GM04504 (cell line): Measurements from ENCODE around the gene CCDC91.

ENCODE experiments used
- DNase-seq: peaks from one replicate; pipeline ENCODE4 v3.0.0-alpha.2; 2012; ENCODE audit warnings: low read depth

The CCDC91 gene

GRCh38 chr12:28536088-28536487, 345.8 kb downstream of the CCDC91 start:
- DNase-seq, result peak; percentile 47

GRCh38 chr12:28537474-28537873, 347.2 kb downstream of the CCDC91 start:
- no peak for DNase-seq

GRCh38 chr12:28539691-28540323, 349.6 kb downstream of the CCDC91 start:
- DNase-seq, result no peak

- DNase-seq, result no peak
Measured at GRCh38 chr12:28540324-28540714, 350.1 kb downstream of the CCDC91 start.

DNA sequence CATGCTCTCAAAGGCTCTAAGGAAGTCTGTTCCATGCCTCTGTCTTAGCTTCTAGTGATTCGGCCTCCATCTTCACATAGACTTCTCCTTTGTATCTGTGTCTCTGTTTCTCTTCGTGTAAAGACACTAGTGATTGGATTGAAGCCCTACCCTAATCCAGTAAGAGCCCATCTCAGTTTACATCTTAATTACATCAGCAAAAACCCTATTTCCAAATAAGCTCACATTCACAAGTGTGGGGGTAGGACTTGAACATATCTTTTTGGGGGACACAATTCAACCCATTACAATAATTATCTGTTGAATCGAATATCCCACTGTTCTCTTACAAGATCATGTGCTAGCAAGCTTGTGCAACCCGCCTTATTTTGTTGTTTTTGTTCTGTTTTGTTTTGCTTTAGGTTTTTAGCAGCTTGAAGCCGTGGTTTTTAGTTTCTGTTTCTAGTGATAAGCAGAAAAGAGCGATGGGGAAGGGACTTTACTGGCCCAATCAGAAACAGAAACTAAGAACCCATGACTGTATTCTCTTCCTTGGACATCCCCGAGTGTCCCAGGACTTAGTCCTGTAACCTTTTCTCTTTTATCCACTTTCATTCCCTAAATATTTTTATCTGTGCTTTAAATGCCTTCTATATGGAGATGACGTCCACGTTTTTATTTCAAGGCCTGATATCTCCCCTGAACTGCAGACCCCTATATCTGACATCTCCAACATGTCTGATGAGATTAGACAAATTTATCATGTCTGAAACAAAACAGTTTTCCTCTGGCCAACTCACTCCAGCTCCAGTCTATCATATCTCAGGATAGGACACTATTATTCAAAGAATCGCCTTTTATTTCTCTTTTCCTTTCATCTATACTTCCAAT, 353.0 kb downstream of the CCDC91 start:
- no peak for DNase-seq

DNA sequence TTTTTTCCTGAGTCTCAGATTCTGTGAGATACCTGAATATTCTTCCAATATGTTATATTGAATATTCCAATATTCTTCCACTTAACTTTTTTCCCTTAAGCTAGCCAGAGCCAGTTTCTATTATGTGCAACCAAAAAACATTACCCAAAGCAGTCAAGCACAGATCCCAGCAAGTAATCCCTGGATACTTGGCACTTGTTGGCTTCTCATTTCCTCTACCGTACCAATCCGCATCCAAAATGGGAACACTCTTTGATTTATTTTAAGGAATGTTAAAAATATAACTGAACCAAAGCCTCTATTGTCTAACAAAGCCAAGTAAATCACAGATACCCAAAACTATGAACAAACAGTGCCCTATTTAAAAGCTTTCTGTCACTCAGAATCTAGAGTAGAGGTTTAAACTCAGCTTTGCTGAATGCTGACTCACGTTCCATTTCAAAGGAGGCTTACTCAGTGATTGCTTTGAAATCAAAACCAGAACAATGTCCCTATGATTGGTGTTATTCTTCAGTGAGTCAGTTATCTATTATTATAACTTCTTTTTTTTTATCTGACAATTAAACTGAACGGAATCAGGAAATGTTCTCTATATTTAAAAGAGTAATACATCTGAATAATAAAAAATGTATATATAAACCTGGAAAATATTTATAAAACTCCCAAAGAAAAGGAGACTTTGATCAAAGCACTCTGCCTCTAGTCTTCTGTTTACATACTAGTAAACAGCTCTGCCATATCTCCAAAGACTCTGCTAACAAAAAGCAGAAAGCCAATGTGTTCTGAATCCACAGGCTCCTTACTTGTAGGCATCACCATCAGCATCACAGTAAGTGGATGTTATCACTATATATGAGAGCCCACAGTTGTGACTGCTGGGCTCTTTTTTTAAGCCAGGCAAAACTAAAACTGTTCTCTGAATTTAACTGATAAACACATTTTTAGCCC, 360.8 kb downstream of the CCDC91 start:
- no peak for DNase-seq

GRCh38 chr12:28552251-28552970, 362.2 kb downstream of the CCDC91 start:
- DNase-seq, result no peak

- DNase-seq, result no peak
Measured at GRCh38 chr12:28555748-28556147, 365.5 kb downstream of the CCDC91 start.

DNA sequence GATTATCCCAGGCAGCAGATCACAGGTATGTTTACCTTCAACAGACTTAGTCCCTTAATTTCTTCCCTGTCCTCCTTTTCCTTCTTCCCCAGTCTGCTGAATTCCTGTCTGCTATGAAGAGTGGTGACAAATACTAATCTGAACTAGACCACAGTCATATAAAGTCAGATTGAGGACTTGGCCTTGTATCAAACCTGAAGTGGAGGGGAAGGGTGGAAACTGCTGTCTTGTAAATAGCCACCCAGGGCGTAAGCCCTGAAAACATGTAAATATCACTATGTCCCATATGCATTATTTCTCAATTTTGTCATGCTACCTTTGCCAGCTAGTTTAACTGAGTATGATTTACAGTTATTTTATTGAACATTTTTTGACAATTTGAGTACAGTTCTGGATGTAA, 368.0 kb downstream of the CCDC91 start:
- DNase-seq, result no peak

DNA sequence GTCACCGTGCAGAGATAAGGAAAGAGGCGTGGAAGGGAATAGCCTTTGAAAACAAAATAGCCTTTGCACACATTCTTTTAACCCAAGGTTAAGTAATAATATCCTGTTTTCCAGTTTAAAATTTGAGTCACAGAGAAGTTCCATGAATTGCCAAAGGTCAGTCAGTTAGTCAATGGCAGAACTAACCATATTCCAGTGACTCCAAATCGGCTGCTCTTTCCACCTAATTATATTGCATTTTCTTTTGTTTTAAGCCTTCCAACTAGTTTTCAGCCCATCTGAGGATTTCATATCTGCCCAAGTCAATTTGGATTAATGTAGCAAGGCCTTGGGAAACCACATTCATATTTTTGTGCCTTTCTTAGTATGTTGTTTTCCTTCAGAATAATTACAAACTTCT, 373.0 kb downstream of the CCDC91 start:
- DNase-seq, result no peak

- peak; percentile 87 for DNase-seq
Measured at GRCh38 chr12:28563936-28564335, 373.7 kb downstream of the CCDC91 start.

- peak; percentile 84 for DNase-seq
Measured at GRCh38 chr12:28568118-28568517, 377.9 kb downstream of the CCDC91 start.

DNA sequence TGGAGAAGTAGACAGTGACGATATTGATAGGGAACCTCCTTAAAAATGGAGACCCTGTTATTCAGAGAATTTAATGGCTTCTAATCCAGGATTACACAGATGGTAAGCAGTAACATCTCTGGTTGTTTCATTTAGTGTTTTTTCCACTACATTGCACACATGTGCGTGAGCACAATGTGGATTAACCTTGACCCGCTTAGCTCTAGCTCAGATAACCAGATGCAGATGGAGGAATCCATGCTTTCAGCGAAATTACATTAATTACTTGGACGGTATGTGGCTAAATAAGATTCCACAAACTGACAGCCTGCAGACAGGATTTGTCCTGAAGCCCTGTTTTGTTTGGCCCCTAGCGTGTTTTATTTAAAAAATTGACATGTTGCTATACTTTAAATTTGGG, 378.4 kb downstream of the CCDC91 start:
- DNase-seq, result no peak

DNA sequence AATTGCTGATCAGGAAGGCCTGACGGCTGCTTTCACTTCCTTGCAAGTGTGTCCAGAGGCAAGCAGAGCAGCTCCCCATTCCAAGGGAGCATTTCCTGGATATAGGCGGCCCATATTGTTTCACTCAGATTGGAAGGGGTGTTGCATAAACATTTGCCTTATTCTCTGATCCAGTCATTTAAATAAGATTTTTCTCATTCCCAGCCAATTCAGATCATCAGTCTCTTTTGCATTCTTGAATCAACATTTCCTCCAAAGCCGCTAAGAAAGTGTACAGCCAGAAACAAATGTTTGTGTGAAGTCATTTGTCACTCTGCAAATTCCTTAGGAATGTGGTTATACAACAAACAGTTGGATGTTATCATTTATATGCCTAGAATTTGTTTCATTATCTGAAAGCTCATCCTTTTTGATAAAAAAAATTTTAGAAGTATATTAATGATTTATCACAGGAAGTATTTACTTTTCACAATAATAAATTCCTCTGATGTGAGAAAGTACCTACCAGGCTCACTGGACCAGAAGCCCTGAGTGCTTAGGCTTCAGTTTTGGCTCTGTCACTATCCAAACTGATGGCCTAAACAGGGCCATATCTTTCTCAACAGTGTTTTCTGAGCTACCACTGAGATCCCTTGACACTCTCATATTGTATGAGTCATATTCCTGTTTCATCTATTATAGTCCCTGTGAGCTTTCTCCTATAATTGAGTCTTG, 379.6 kb downstream of the CCDC91 start:
- peak; percentile 80 for DNase-seq

- DNase-seq, result no peak
Measured at GRCh38 chr12:28570811-28571210, 380.6 kb downstream of the CCDC91 start.

- no peak for DNase-seq
Measured at GRCh38 chr12:28574746-28575592, 384.7 kb downstream of the CCDC91 start.

GRCh38 chr12:28575593-28576205, 385.4 kb downstream of the CCDC91 start:
- DNase-seq, result no peak

GRCh38 chr12:28578361-28578760, 388.1 kb downstream of the CCDC91 start:
- no peak for DNase-seq

DNA sequence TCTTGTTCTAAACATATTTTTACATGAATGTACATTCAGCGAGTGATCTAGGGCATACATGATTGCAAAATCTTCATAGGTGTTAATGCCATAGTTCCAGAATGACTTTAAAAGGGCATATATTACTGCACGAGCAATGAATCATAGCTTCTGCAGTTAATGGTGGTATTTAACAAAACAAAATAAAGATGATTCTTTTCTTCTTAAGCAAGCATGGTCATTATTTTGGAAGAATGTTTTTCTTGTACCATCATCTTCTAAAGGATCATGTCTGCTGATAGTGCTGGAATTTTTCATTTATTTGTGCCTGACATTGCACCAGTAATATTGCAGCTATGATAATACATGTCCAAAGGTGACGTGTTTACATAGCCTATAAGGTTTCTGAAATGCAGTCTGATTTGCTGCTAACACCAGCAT, 388.6 kb downstream of the CCDC91 start:
- no peak for DNase-seq
